Measurements from ENCODE around the gene LRRC72. TPM values are rescaled to one million over a fixed set of nuclear protein-coding genes. Genes with fewer than 3 reads are reported as not detected.

LRRC72 gene
- total and polyA plus RNA-seq, 4 donors: not detected

GRCh38 chr7:16630654-16631053 is 104.0 kb downstream of the LRRC72 start:
- H3K9ac ChIP-seq (ENCODE audit: insufficient read depth in 1 of 2, low read length in 2 of 2): no peak overlapping the region
- DNase-seq: no peak
- 88 to 92% methylated on average over 1 of the region's 1 CpG for WGBS, 2 donors

More at GRCh38 chr7:16630654-16631053, 104.0 kb downstream of the LRRC72 start:
- Histone ChIP-seq H3K36me3 (ENCODE audit: control insufficient read depth in 4 of 4, insufficient read depth in 4 of 4, low read length in 4 of 4) (peaks cover 5 to 18% (median 7%) of the 10 kb centered on the region in 4 donors), H3K27me3 (ENCODE audit: control insufficient read depth in 3 of 3, insufficient read depth in 3 of 3, low read length in 2 of 3) (no peaks in the 10 kb centered on the region), H3K4me1 (ENCODE audit: control insufficient read depth in 5 of 5, insufficient read depth in 5 of 5, low read length in 5 of 5) (peaks cover 0 to 5% (median 0%) of the 10 kb centered on the region in 5 donors), H3K4me3 (no peak overlapping the region), H3K9me3 (ENCODE audit: control insufficient read depth in 4 of 4, insufficient read depth in 3 of 4, low read length in 3 of 4) (no peaks in the 10 kb centered on the region), H3K27ac (ENCODE audit: low read depth in 1 of 2, low read length in 1 of 2) (no peak overlapping the region)
- no peak for TF ChIP-seq CTCF (IDR thresholded peaks at IDR 0.05; ENCODE audit: control extremely low read depth, extremely low read depth)
- ATAC-seq (ENCODE audit: insufficient read depth, low FRiP score): no peak

Other genes starting within 250 kb of the LRRC72 start
- 1 to 10 TPM; 3.6 to 8.6 TPM for gene CRPPA, start 105.3 kb upstream of the LRRC72 start, total RNA-seq
- under 1 TPM; 0.38 to 0.41 TPM for gene CRPPA, start 105.3 kb upstream of the LRRC72 start, polyA plus RNA-seq
- gene SOSTDC1, start 61.1 kb upstream of the LRRC72 start, total RNA-seq: 10 to 100 TPM in 1 of 2 donors, 1 to 10 TPM in 1; 6.1 to 32.1 TPM
- 1 to 10 TPM; 1.1 to 5.5 TPM for gene SOSTDC1, start 61.1 kb upstream of the LRRC72 start, polyA plus RNA-seq
- 10 to 100 TPM; 13.5 to 26.2 TPM for gene ANKMY2, start 118.9 kb downstream of the LRRC72 start, total RNA-seq
- 1 to 10 TPM; 4.9 to 6.0 TPM for gene ANKMY2, start 118.9 kb downstream of the LRRC72 start, polyA plus RNA-seq
- gene BZW2, start 119.4 kb downstream of the LRRC72 start, total RNA-seq: 10 to 100 TPM; 44.3 to 47.9 TPM
- gene BZW2, start 119.4 kb downstream of the LRRC72 start, polyA plus RNA-seq: 10 to 100 TPM; 32.4 to 53.7 TPM
- 100 to 1,000 TPM; 125 to 143 TPM for gene TSPAN13, start 226.9 kb downstream of the LRRC72 start, total RNA-seq
- 100 to 1,000 TPM in 1 of 2 donors, 10 to 100 TPM in 1; 81.1 to 125 TPM for gene TSPAN13, start 226.9 kb downstream of the LRRC72 start, polyA plus RNA-seq

Measured in lung (tissue), 12 donors.